Urinary bladder (tissue), 4 donors: ENCODE data around the gene NEK10. TPM values are rescaled to one million over a fixed set of nuclear protein-coding genes. Genes with fewer than 3 reads are reported as not detected.
"Not testable (repeated sequence)": the region's sequence is repeated elsewhere in the genome, so short reads cannot be mapped to it uniquely, and the experiment has no call there.

ENCODE experiments used
- DNase-seq: peaks from one replicate; pipeline ENCODE4 v3.0.0-alpha.2; 2015; ENCODE audit errors: extremely low spot score
- H3K27ac ChIP-seq: one replicate; pipeline ENCODE4 v1.5.1; 2013; ENCODE audit warnings: low read depth, mild to moderate bottlenecking, moderate library complexity
- H3K36me3 ChIP-seq: one replicate; pipeline ENCODE4 v1.6.1; 2013; ENCODE audit warnings: mild to moderate bottlenecking, moderate library complexity; ENCODE audit not compliant: insufficient read depth
- H3K4me1 ChIP-seq: one replicate; pipeline ENCODE4 v1.6.1; 2013; ENCODE audit warnings: mild to moderate bottlenecking, moderate library complexity; ENCODE audit not compliant: insufficient read depth
- H3K4me3 ChIP-seq: one replicate; pipeline ENCODE4 v1.5.1; 2013; ENCODE audit warnings: low read depth, low read length
- WGBS: extraction: QIAGEN DNeasy Blood & Tissue Kit; methylation state at CpG from one replicate; pipeline ENCODE4 v1.1.7; 2013; 5-methylcytosine and 5-hydroxymethylcytosine counted together
- polyA plus RNA-seq: library from polyadenylated mRNA; stranded (reverse); fragments of 200-250 nt; gene quantifications from one replicate; pipeline ENCODE4 v1.2.3, GENCODE V29; 2013
- total RNA-seq: library from RNA; depleted of rRNA; stranded (reverse); fragments of >200 nt; gene quantifications from one replicate; pipeline ENCODE4 v1.2.3, GENCODE V29; 2014
- donor health status: healthy with polysubstance abuse.
- donor health status: healthy.

NEK10 gene
- total RNA-seq: 7.5 TPM
- 2.0 TPM for polyA plus RNA-seq

GRCh38 chr3:27368831-27369607 lies at the start of gene NEK10:
Gene NEK10 (minus strand): TSS chr3:27369383. CDS start chr3:27352882, 16,501 bp downstream.
- Histone ChIP-seq H3K4me1 (no peaks in the 10 kb centered on the region), H3K36me3 (no peaks in the 10 kb centered on the region), H3K27ac (no peak within 1 kb of the TSS), H3K4me3 (peak within 1 kb of the TSS; percentile 39)
- peak; percentile 88 for DNase-seq
- 1% methylated on average over 48 of the region's 48 CpGs for WGBS

GRCh38 chr3:27415202-27415601 lies 46.0 kb upstream of the NEK10 start:
- Histone ChIP-seq H3K27ac (no peak overlapping the region), H3K4me1 (no peaks in the 10 kb centered on the region), H3K4me3 (no peak overlapping the region), H3K36me3 (no peaks in the 10 kb centered on the region)
- DNase-seq: no peak
- WGBS: 25% methylated on average over 1 of the region's 1 CpG

GRCh38 chr3:27392950-27393679 lies 23.9 kb upstream of the NEK10 start:
- 63% methylated on average over 3 of the region's 3 CpGs for WGBS
- H3K4me3 ChIP-seq: no peak overlapping the region
- H3K4me1 ChIP-seq: no peaks in the 10 kb centered on the region
- H3K36me3 ChIP-seq: no peaks in the 10 kb centered on the region
- H3K27ac ChIP-seq: no peak overlapping the region
- no peak for DNase-seq

GRCh38 chr3:27392414-27392813 lies 23.2 kb upstream of the NEK10 start:
- not testable (repeated sequence) for H3K36me3 ChIP-seq, DNase-seq, H3K27ac ChIP-seq, H3K4me1 ChIP-seq, H3K4me3 ChIP-seq
- 95% methylated on average over 10 of the region's 10 CpGs for WGBS

GRCh38 chr3:27391796-27392195 lies 22.6 kb upstream of the NEK10 start:
- no peaks in the 10 kb centered on the region for H3K36me3 ChIP-seq
- H3K4me1 ChIP-seq: no peaks in the 10 kb centered on the region
- 88% methylated on average over 1 of the region's 1 CpG for WGBS
- no peak overlapping the region for H3K27ac ChIP-seq
- no peak for DNase-seq
- no peak overlapping the region for H3K4me3 ChIP-seq

- 89% methylated on average over 1 of the region's 1 CpG for WGBS
- no peak for DNase-seq
- Histone ChIP-seq H3K27ac (no peak overlapping the region), H3K4me3 (no peak overlapping the region), H3K4me1 (no peaks in the 10 kb centered on the region), H3K36me3 (peaks cover 3% of the 10 kb centered on the region)
Observed at GRCh38 chr3:27387625-27388024, 18.4 kb upstream of the NEK10 start.

GRCh38 chr3:27385504-27385903 lies 16.3 kb upstream of the NEK10 start:
- DNase-seq: no peak
- Histone ChIP-seq H3K36me3 (peaks cover 4% of the 10 kb centered on the region), H3K4me3 (no peak overlapping the region), H3K27ac (no peak overlapping the region), H3K4me1 (no peaks in the 10 kb centered on the region)

GRCh38 chr3:27384191-27384590 lies 15.0 kb upstream of the NEK10 start:
- DNase-seq: no peak
- Histone ChIP-seq H3K36me3 (peaks cover 4% of the 10 kb centered on the region), H3K27ac (no peak overlapping the region), H3K4me3 (no peak overlapping the region), H3K4me1 (no peaks in the 10 kb centered on the region)
- WGBS: 93% methylated on average over 1 of the region's 1 CpG

GRCh38 chr3:27380433-27381357 lies 11.5 kb upstream of the NEK10 start:
- 56% methylated on average over 3 of the region's 3 CpGs for WGBS
- no peak overlapping the region for H3K4me3 ChIP-seq
- DNase-seq: no peak
- no peak overlapping the region for H3K27ac ChIP-seq
- peaks cover 4% of the 10 kb centered on the region for H3K36me3 ChIP-seq
- no peaks in the 10 kb centered on the region for H3K4me1 ChIP-seq

- H3K36me3 ChIP-seq: peaks cover 2% of the 10 kb centered on the region
- no peak overlapping the region for H3K4me3 ChIP-seq
- no peaks in the 10 kb centered on the region for H3K4me1 ChIP-seq
- no peak overlapping the region for H3K27ac ChIP-seq
- no peak for DNase-seq
Observed at GRCh38 chr3:27378331-27378730, 9.1 kb upstream of the NEK10 start.

GRCh38 chr3:27376109-27376772 lies 7.1 kb upstream of the NEK10 start:
- DNase-seq: no peak
- Histone ChIP-seq H3K36me3 (no peaks in the 10 kb centered on the region), H3K27ac (no peak overlapping the region), H3K4me3 (no peak overlapping the region), H3K4me1 (no peaks in the 10 kb centered on the region)
- WGBS: 76% methylated on average over 6 of the region's 6 CpGs

- no peak for DNase-seq
- no peak overlapping the region for H3K27ac ChIP-seq
- 96% methylated on average over 1 of the region's 1 CpG for WGBS
- H3K4me1 ChIP-seq: no peaks in the 10 kb centered on the region
- H3K4me3 ChIP-seq: no peak overlapping the region
- no peaks in the 10 kb centered on the region for H3K36me3 ChIP-seq
Observed at GRCh38 chr3:27366062-27366591, 3.1 kb downstream of the NEK10 start.
